Mesenchymal stem cell (in vitro differentiated cells and primary cell): ENCODE results near the gene TMEM132E.

Experiments
- DNase-seq: peaks from one replicate; pipeline ENCODE4 v3.0.0-alpha.2; 2013
- H2AFZ ChIP-seq: one replicate; pipeline ENCODE4 v1.6.1; 2013; ENCODE audit warnings: low read depth, mild to moderate bottlenecking, control low read depth, inconsistent platforms, low read length, moderate library complexity
- H2AK5ac ChIP-seq: 2 replicates; pipeline ENCODE4 v1.6.1; 2013; ENCODE audit warnings: low read length, moderate library complexity, mild to moderate bottlenecking, inconsistent platforms; ENCODE audit not compliant: severe bottlenecking
- H2BK120ac ChIP-seq: one replicate; pipeline ENCODE4 v1.6.1; 2013; ENCODE audit warnings: low read depth, mild to moderate bottlenecking, inconsistent platforms, low read length, moderate library complexity
- H2BK12ac ChIP-seq, 2 experiments: one replicate each; pipeline ENCODE4 v1.6.1; 2013; ENCODE audit warnings: inconsistent platforms in 2 of 2, low read length in 2 of 2, mild to moderate bottlenecking in 2 of 2, moderate library complexity in 2 of 2, control low read depth in 1 of 2
- H2BK15ac ChIP-seq: one replicate; pipeline ENCODE4 v1.6.1; 2013; ENCODE audit warnings: mild to moderate bottlenecking, low read depth, inconsistent platforms; ENCODE audit not compliant: poor library complexity, severe bottlenecking
- H2BK5ac ChIP-seq: 2 replicates; pipeline ENCODE4 v1.6.1; 2013; ENCODE audit warnings: low read depth, mild to moderate bottlenecking, low read length, control low read depth, inconsistent platforms; ENCODE audit not compliant: poor library complexity, severe bottlenecking
- H3K14ac ChIP-seq, 2 experiments: one replicate each; pipeline ENCODE4 v1.6.1; 2013; ENCODE audit warnings: inconsistent platforms in 2 of 2, low read length in 2 of 2, control low read depth in 1 of 2, mild to moderate bottlenecking in 1 of 2, moderate library complexity in 1 of 2
- H3K18ac ChIP-seq, 2 experiments: one replicate each; pipeline ENCODE4 v1.6.1; 2013; ENCODE audit warnings: inconsistent platforms in 2 of 2, low read length in 2 of 2, control low read depth in 1 of 2, low read depth in 1 of 2, mild to moderate bottlenecking in 1 of 2
- H3K23ac ChIP-seq, 2 experiments: one replicate each; pipeline ENCODE4 v1.6.1; 2013; ENCODE audit warnings: inconsistent platforms in 2 of 2, low read length in 2 of 2, mild to moderate bottlenecking in 2 of 2, moderate library complexity in 2 of 2, control low read depth in 1 of 2
- H3K27ac ChIP-seq: 2 replicates; pipeline ENCODE4 v1.5.1; 2013; ENCODE audit warnings: mild to moderate bottlenecking, moderate library complexity, low read length, control low read depth, inconsistent platforms; ENCODE audit not compliant: poor library complexity, severe bottlenecking
- H3K27me3 ChIP-seq, 2 experiments: 2 replicates each; pipeline versions ENCODE4 v1.6.1 to v1.7.0; 2013; ENCODE audit warnings: low read length in 2 of 2, mild to moderate bottlenecking in 2 of 2, moderate library complexity in 2 of 2, control low read depth in 1 of 2, inconsistent platforms in 1 of 2; ENCODE audit not compliant: control insufficient read depth in 1 of 2, insufficient read depth in 1 of 2
- H3K36me3 ChIP-seq, 2 experiments: 2 replicates each; pipeline versions ENCODE4 v1.6.1 to v1.7.0; 2013; ENCODE audit warnings: low read length in 2 of 2, control low read depth in 1 of 2, inconsistent platforms in 1 of 2, low read depth in 1 of 2, mild to moderate bottlenecking in 1 of 2; ENCODE audit not compliant: insufficient read depth in 2 of 2, control insufficient read depth in 1 of 2
- H3K4ac ChIP-seq, 2 experiments: one replicate each; pipeline ENCODE4 v1.6.1; 2013; ENCODE audit warnings: inconsistent platforms in 2 of 2, low read length in 2 of 2, mild to moderate bottlenecking in 2 of 2, moderate library complexity in 2 of 2, control low read depth in 1 of 2, low read depth in 1 of 2
- H3K4me1 ChIP-seq: 2 replicates; pipeline ENCODE4 v1.6.1; 2013; ENCODE audit warnings: low read depth, low read length, control low read depth; ENCODE audit not compliant: control insufficient read depth, insufficient read depth
- H3K4me2 ChIP-seq: 2 replicates; pipeline ENCODE4 v1.6.1; 2013; ENCODE audit warnings: low read length, mild to moderate bottlenecking, inconsistent platforms; ENCODE audit not compliant: poor library complexity, severe bottlenecking
- H3K4me3 ChIP-seq, 2 experiments: 2 replicates each; pipeline versions ENCODE4 v1.5.1 to v1.7.0; 2013; ENCODE audit warnings: low read length in 2 of 2, mild to moderate bottlenecking in 2 of 2, control low read depth in 1 of 2, low read depth in 1 of 2; ENCODE audit not compliant: insufficient read depth in 1 of 2
- H3K79me1 ChIP-seq: replicated peaks from 2 replicates; pipeline ENCODE4 v1.6.1; 2013; ENCODE audit warnings: mild to moderate bottlenecking, control low read depth, low read length, inconsistent platforms; ENCODE audit not compliant: poor library complexity, severe bottlenecking
- H3K9ac ChIP-seq: 2 replicates; pipeline ENCODE4 v1.7.0; 2013; ENCODE audit warnings: mild to moderate bottlenecking, low read length, moderate library complexity
- H3K9me3 ChIP-seq: 2 replicates; pipeline ENCODE4 v1.7.0; 2013; ENCODE audit warnings: mild to moderate bottlenecking, low read length; ENCODE audit not compliant: control insufficient read depth
- H4K8ac ChIP-seq: one replicate; pipeline ENCODE4 v1.6.1; 2013; ENCODE audit warnings: inconsistent platforms, mild to moderate bottlenecking, low read length, moderate library complexity
- H4K91ac ChIP-seq: one replicate; pipeline ENCODE4 v1.6.1; 2013; ENCODE audit warnings: mild to moderate bottlenecking, low read length, inconsistent platforms
- WGBS: methylation state at CpG from one replicate; pipeline ENCODE4 v1.1.7; 2013; ENCODE audit warnings: mixed read lengths; 5-methylcytosine and 5-hydroxymethylcytosine counted together

Gene TMEM132E

DNA sequence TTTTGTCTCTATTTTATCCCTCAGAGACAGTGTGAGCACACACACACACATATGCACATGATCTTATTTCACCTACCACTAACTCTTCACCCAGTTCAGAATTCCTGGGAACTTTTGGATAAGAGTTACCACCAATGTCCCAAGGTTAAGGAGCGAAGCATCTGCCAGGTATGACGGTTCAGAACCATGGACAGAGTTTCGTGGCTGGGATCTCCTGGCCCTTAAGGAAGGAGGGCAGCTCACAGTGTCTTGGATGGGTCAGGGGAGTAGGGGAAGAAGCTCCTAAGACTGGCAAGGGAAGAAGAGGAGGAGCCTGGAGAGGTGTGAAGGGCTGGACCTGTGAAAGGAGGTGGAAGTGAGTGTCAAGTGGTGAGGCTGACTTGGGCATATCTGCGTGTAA, 23.0 kb upstream of the TMEM132E start:
- Histone ChIP-seq H3K27ac (no peak overlapping the region), H2AK5ac (no peak overlapping the region), H3K27me3 (peaks cover 8 to 37% of the 10 kb centered on the region in 2 experiments), H3K36me3 (no peaks in the 10 kb centered on the region), H2BK15ac (no peak overlapping the region), H2AFZ (no peak overlapping the region), H3K4me3 (no peak overlapping the region), H3K79me1 (no peaks in the 10 kb centered on the region), H2BK5ac (no peak overlapping the region), H3K14ac (no peak overlapping the region), H2BK120ac (no peak overlapping the region), H3K4me1 (no peaks in the 10 kb centered on the region), H4K8ac (no peak overlapping the region), H3K9ac (no peak overlapping the region), H2BK12ac (no peak overlapping the region), H3K4me2 (no peak overlapping the region), H3K18ac (no peak overlapping the region), H3K9me3 (no peaks in the 10 kb centered on the region), H3K23ac (no peak overlapping the region), H4K91ac (no peak overlapping the region), H3K4ac (no peak overlapping the region)
- no peak for DNase-seq
- WGBS, result 3% methylated on average over 4 of the region's 4 CpGs

GRCh38 chr17:34556931-34557330, 22.5 kb upstream of the TMEM132E start:
- Histone ChIP-seq H4K8ac (no peak overlapping the region), H4K91ac (no peak overlapping the region), H2BK120ac (no peak overlapping the region), H3K4ac (no peak overlapping the region), H3K27ac (no peak overlapping the region), H3K18ac (no peak overlapping the region), H2BK15ac (no peak overlapping the region), H3K4me1 (no peaks in the 10 kb centered on the region), H3K9ac (no peak overlapping the region), H3K14ac (no peak overlapping the region), H3K23ac (no peak overlapping the region), H3K27me3 (peaks cover 6 to 36% of the 10 kb centered on the region in 2 experiments), H2BK5ac (no peak overlapping the region), H3K4me3 (no peak overlapping the region), H2BK12ac (no peak overlapping the region), H3K36me3 (no peaks in the 10 kb centered on the region), H2AK5ac (no peak overlapping the region), H3K79me1 (no peaks in the 10 kb centered on the region), H3K4me2 (no peak overlapping the region), H3K9me3 (no peaks in the 10 kb centered on the region), H2AFZ (no peak overlapping the region)
- 84% methylated on average over 2 of the region's 2 CpGs for WGBS
- DNase-seq, result no peak

DNA sequence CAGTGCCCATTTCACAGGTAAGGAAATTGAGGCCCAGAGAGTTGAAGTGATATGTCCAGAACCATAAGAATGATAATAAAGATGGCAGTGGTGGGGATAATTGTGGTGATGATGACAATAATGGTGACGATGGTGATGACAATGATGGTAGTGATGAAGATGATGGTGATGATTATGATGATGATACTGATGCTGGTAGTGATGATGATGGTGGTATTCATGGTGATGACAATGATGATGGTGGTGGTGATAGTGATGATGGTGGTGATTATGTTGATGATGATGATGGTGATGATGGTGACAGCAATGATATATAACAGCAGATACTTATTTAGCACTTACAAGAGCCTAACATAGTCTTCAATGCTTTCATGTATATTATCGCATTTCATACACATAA, 18.1 kb upstream of the TMEM132E start:
- H2AFZ ChIP-seq, result no peak overlapping the region
- H2BK15ac ChIP-seq, result no peak overlapping the region
- no peak for DNase-seq
- no peak overlapping the region for H3K14ac ChIP-seq
- no peak overlapping the region for H2BK5ac ChIP-seq
- no peaks in the 10 kb centered on the region for H3K79me1 ChIP-seq
- no peak overlapping the region for H3K4me2 ChIP-seq
- no peak overlapping the region for H3K4me3 ChIP-seq
- H3K27me3 ChIP-seq, result peaks cover 0 to 24% of the 10 kb centered on the region in 2 experiments
- H4K8ac ChIP-seq, result no peak overlapping the region
- no peak overlapping the region for H2BK12ac ChIP-seq
- H3K23ac ChIP-seq, result no peak overlapping the region
- H3K27ac ChIP-seq, result no peak overlapping the region
- no peaks in the 10 kb centered on the region for H3K4me1 ChIP-seq
- no peak overlapping the region for H4K91ac ChIP-seq
- H3K9me3 ChIP-seq, result no peaks in the 10 kb centered on the region
- no peak overlapping the region for H3K18ac ChIP-seq
- no peak overlapping the region for H2BK120ac ChIP-seq
- WGBS, result 73% methylated on average over 2 of the region's 2 CpGs
- no peak overlapping the region for H2AK5ac ChIP-seq
- no peak overlapping the region for H3K9ac ChIP-seq
- no peak overlapping the region for H3K4ac ChIP-seq
- no peaks in the 10 kb centered on the region for H3K36me3 ChIP-seq

GRCh38 chr17:34562387-34562786, 17.0 kb upstream of the TMEM132E start:
- H3K4me2 ChIP-seq, result no peak overlapping the region
- H3K36me3 ChIP-seq, result no peaks in the 10 kb centered on the region
- 52% methylated on average over 2 of the region's 2 CpGs for WGBS
- no peak overlapping the region for H4K8ac ChIP-seq
- no peak for DNase-seq
- H3K79me1 ChIP-seq, result no peaks in the 10 kb centered on the region
- no peak overlapping the region for H3K18ac ChIP-seq
- no peak overlapping the region for H3K9ac ChIP-seq
- no peak overlapping the region for H3K23ac ChIP-seq
- no peak overlapping the region for H2BK15ac ChIP-seq
- no peak overlapping the region for H3K4me3 ChIP-seq
- H2BK120ac ChIP-seq, result no peak overlapping the region
- peaks cover 0 to 33% of the 10 kb centered on the region in 2 experiments for H3K27me3 ChIP-seq
- no peak overlapping the region for H3K14ac ChIP-seq
- H2BK12ac ChIP-seq, result no peak overlapping the region
- H2BK5ac ChIP-seq, result no peak overlapping the region
- H4K91ac ChIP-seq, result no peak overlapping the region
- no peak overlapping the region for H3K27ac ChIP-seq
- H2AK5ac ChIP-seq, result no peak overlapping the region
- H3K9me3 ChIP-seq, result no peaks in the 10 kb centered on the region
- no peak overlapping the region for H2AFZ ChIP-seq
- H3K4ac ChIP-seq, result no peak overlapping the region
- H3K4me1 ChIP-seq, result no peaks in the 10 kb centered on the region
